ENCODE measurements around the gene ASXL2. TPM values are rescaled to one million over a fixed set of nuclear protein-coding genes. Genes with fewer than 3 reads are reported as not detected.
"Not testable (repeated sequence)": the region's sequence is repeated elsewhere in the genome, so short reads cannot be mapped to it uniquely, and the experiment has no call there.

ASXL2 gene
- total and polyA plus RNA-seq, 2 of the 13 experiments (the other 11 are each of a cell fraction or from before 2014, with no cell fraction given), result 12.1 to 19.2 TPM

- H3K79me2 ChIP-seq (ENCODE audit: insufficient read depth, low read length), result no peaks in the 10 kb centered on the region
- TF ChIP-seq GLI4 (CRISPR knock-in tag; IDR thresholded peaks at IDR 0.05; ENCODE audit: borderline replicate concordance) (no peak), ZNF615 (CRISPR knock-in tag; IDR thresholded peaks at IDR 0.05; ENCODE audit: borderline replicate concordance) (no peak), ZNF3 (CRISPR knock-in tag; IDR thresholded peaks at IDR 0.05) (no peak), THAP8 (CRISPR knock-in tag; IDR thresholded peaks at IDR 0.05; ENCODE audit: borderline replicate concordance) (no peak), KAT7 (CRISPR knock-in tag; IDR thresholded peaks at IDR 0.05; ENCODE audit: borderline replicate concordance) (no peak), SNAPC2 (CRISPR knock-in tag; IDR thresholded peaks at IDR 0.05) (no peak), NFATC3 (CRISPR knock-in tag; IDR thresholded peaks at IDR 0.05) (no peak)
- in situ Hi-C loops (cut with HindIII; ENCODE audit: extremely low pct_ligation_motif_present, low pct_unique_long_range_greater_than_20kb), result no loop called here
- no TSS peak for BruUV-seq (replicated peaks)
- no peak overlapping the region for H3K4me2 ChIP-seq (ENCODE audit: low read depth, low read length)
- no peak for FAIRE-seq
- no peaks in the 10 kb centered on the region for H4K20me1 ChIP-seq (ENCODE audit: insufficient read depth, low read length)
- WGBS (ENCODE audit: low lambda C conversion rate), result 44% methylated on average over 4 of the region's 4 CpGs
- ATAC-seq, result no peak
- no peak overlapping the region for H2AFZ ChIP-seq (ENCODE audit: low read length)
- H3K9ac ChIP-seq (ENCODE audit: insufficient read depth, low read depth, low read length), result no peak overlapping the region
- no peak overlapping the region for H3K27ac ChIP-seq (ENCODE audit: extremely low read length, insufficient read depth, low read length)
- DNase-seq (ENCODE audit: low spot score), result no peak
- peaks cover 28% of the 10 kb centered on the region for H3K4me1 ChIP-seq (ENCODE audit: insufficient read depth, low read length)
- H3K27me3 ChIP-seq (ENCODE audit: control insufficient read depth in 1 of 2, insufficient read depth in 2 of 2, low read length in 2 of 2), result no peaks in the 10 kb centered on the region
- H3K36me3 ChIP-seq (replicated peaks in 1 of 2; ENCODE audit: control insufficient read depth in 1 of 2, insufficient read depth in 2 of 2, low read length in 2 of 2), result no peaks in the 10 kb centered on the region
- ChIA-PET POLR2A (no interaction called here), CTCF (ENCODE audit: low intra/inter-chr PET ratio, low total read pairs) (no interaction called here)
- intact Hi-C loops (cut with micrococcal nuclease; ENCODE audit: unreplicated experiment), result no loop called here
- no peak overlapping the region for H3K4me3 ChIP-seq (replicated peaks in 1 of 3; ENCODE audit: insufficient read depth in 1 of 3, low read depth in 2 of 3, low read length in 3 of 3)
- H3K9me3 ChIP-seq (ENCODE audit: low read length), result no peaks in the 10 kb centered on the region
These were observed 19.2 kb upstream of the ASXL2 start for GRCh38 chr2:25897506-25897905.

- in situ Hi-C loops (cut with HindIII; ENCODE audit: extremely low pct_ligation_motif_present, low pct_unique_long_range_greater_than_20kb); CTCF ChIA-PET (ENCODE audit: low intra/inter-chr PET ratio, low total read pairs); ATAC-seq; H3K79me2 ChIP-seq (ENCODE audit: insufficient read depth, low read length); H4K20me1 ChIP-seq (ENCODE audit: insufficient read depth, low read length); H3K36me3 ChIP-seq (replicated peaks in 1 of 2; ENCODE audit: control insufficient read depth in 1 of 2, insufficient read depth in 2 of 2, low read length in 2 of 2); H3K4me3 ChIP-seq (replicated peaks in 1 of 3; ENCODE audit: insufficient read depth in 1 of 3, low read depth in 2 of 3, low read length in 3 of 3); BruUV-seq (replicated peaks); H2AFZ ChIP-seq (ENCODE audit: low read length); H3K9me3 ChIP-seq (ENCODE audit: low read length); DNase-seq (ENCODE audit: low spot score); intact Hi-C loops (cut with micrococcal nuclease; ENCODE audit: unreplicated experiment); H3K4me2 ChIP-seq (ENCODE audit: low read depth, low read length); H3K9ac ChIP-seq (ENCODE audit: insufficient read depth, low read depth, low read length); H3K27ac ChIP-seq (ENCODE audit: extremely low read length, insufficient read depth, low read length); H3K27me3 ChIP-seq (ENCODE audit: control insufficient read depth in 1 of 2, insufficient read depth in 2 of 2, low read length in 2 of 2); FAIRE-seq; POLR2A ChIA-PET: not testable (repeated sequence)
- peaks cover 40% of the 10 kb centered on the region for H3K4me1 ChIP-seq (ENCODE audit: insufficient read depth, low read length)
- 76% methylated on average over 9 of the region's 9 CpGs for WGBS (ENCODE audit: low lambda C conversion rate)
These were observed 18.0 kb upstream of the ASXL2 start for GRCh38 chr2:25896308-25896707.
